HCT116 (cell line): ENCODE data around the gene ETNPPL. TPM values are rescaled to one million over a fixed set of nuclear protein-coding genes. Genes with fewer than 3 reads are reported as not detected.

Experiments
- ATAC-seq: fragments of 200-7000 bp; cut with Tn5 transposase; 2 replicates; pipeline ENCODE4 v1.9.1; 2020; ENCODE audit warnings: mild to moderate bottlenecking, moderate library complexity
- BruUV-seq: library from RNA; stranded (reverse); fragments of 400-500 nt; replicated peaks from 2 replicates; lab custom pipeline; 2021; lab: Mats Ljungman, UMichigan
- CTCF ChIA-PET: fragments of 300-600 bp; sonication (Branson Sonifier 250); formaldehyde crosslinking; loops from one replicate; lab custom pipeline; 2021; ENCODE audit warnings: antibody characterized with exemption; lab: Charles Lee
- POLR2A ChIA-PET: fragments of 300-600, 350-600 bp; sonication (Branson Sonifier 250); formaldehyde crosslinking; loops from one replicate; lab custom pipeline; 2021; ENCODE audit warnings: antibody characterized with exemption; lab: Charles Lee
- RAD21 ChIA-PET, 2 experiments: fragments of 300-600 bp; sonication (Branson Sonifier 250); formaldehyde crosslinking; loops; one replicate each; lab custom pipeline; 2023; ENCODE audit warnings: low total read pairs in 2 of 2; ENCODE audit not compliant: uncharacterized antibody in 2 of 2, unreplicated experiment in 2 of 2, low non-redundant PET in 1 of 2; lab: Charles Lee
- DNase-seq: peaks from one replicate; pipeline ENCODE4 v3.0.0-alpha.2; 2010; ENCODE audit warnings: low read depth, low spot score
- H2AFZ ChIP-seq: fragments of 200-600 bp; shearing (Covaris generic), sonication (generic); 2 replicates; pipeline ENCODE4 v1.6.1; 2017; ENCODE audit warnings: low read depth, mixed run types, mixed read lengths, antibody characterized with exemption, low read length; ENCODE audit not compliant: poor library complexity, severe bottlenecking
- H3K27ac ChIP-seq: 2 replicates; pipeline ENCODE4 v1.5.1; 2012; ENCODE audit warnings: low read depth, low read length
- H3K27me3 ChIP-seq: fragments of 200-600 bp; sonication (generic); 2 replicates; pipeline ENCODE4 v1.6.1; 2016; ENCODE audit warnings: mixed run types, low read length, mixed read lengths; ENCODE audit not compliant: insufficient read depth
- H3K36me3 ChIP-seq, 2 experiments: fragments of 200-500 bp in 1 of 2; fragments of 200-600 bp in 1 of 2; sonication (Bioruptor generic) in 1 of 2; sonication (generic) in 1 of 2; 2 replicates each; pipeline versions ENCODE4 v1.5.1 to v1.6.1; 2014 to 2016; ENCODE audit warnings: low read length in 2 of 2, inconsistent platforms in 1 of 2, mixed read lengths in 1 of 2, mixed run types in 1 of 2; ENCODE audit not compliant: insufficient read depth in 2 of 2, control insufficient read depth in 1 of 2
- H3K4me1 ChIP-seq, 2 experiments: fragments of 200-600 bp in 1 of 2; sonication (generic) in 1 of 2; 2 replicates each; pipeline versions ENCODE4 v1.5.1 to v1.6.1; 2012 to 2017; ENCODE audit warnings: low read length in 2 of 2, inconsistent platforms in 1 of 2, mild to moderate bottlenecking in 1 of 2, mixed read lengths in 1 of 2, mixed run types in 1 of 2, moderate library complexity in 1 of 2; ENCODE audit not compliant: insufficient read depth in 2 of 2, control insufficient read depth in 1 of 2
- H3K4me2 ChIP-seq: fragments of 200-600 bp; sonication (generic); 2 replicates; pipeline ENCODE4 v1.6.1; 2017; ENCODE audit warnings: mixed run types, low read length, mixed read lengths
- H3K4me3 ChIP-seq, 2 experiments: fragments of 200-600 bp in 1 of 2; sonication (generic) in 1 of 2; replicated peaks in 1 of 2; 2 replicates each; pipeline ENCODE4 v1.5.1; 2011 to 2016; ENCODE audit warnings: low read length in 2 of 2, control low read depth in 1 of 2, low read depth in 1 of 2, mild to moderate bottlenecking in 1 of 2, mixed read lengths in 1 of 2, mixed run types in 1 of 2
- H3K79me2 ChIP-seq: fragments of 200-600 bp; sonication (generic); 2 replicates; pipeline ENCODE4 v1.6.1; 2017; ENCODE audit warnings: mild to moderate bottlenecking, mixed run types, low read length, moderate library complexity, mixed read lengths; ENCODE audit not compliant: insufficient read depth
- H3K9ac ChIP-seq: fragments of 200-600 bp; sonication (generic); 2 replicates; pipeline ENCODE4 v1.6.1; 2016; ENCODE audit warnings: low read length, mixed read lengths
- H3K9me2 ChIP-seq: fragments of 200-600 bp; sonication (generic), shearing (Covaris generic); 2 replicates; pipeline ENCODE4 v1.6.1; 2017; ENCODE audit warnings: mixed run types, mild to moderate bottlenecking, moderate library complexity; ENCODE audit not compliant: insufficient read depth
- H3K9me3 ChIP-seq, 2 experiments: fragments of 200-500 bp in 1 of 2; fragments of 200-600 bp in 1 of 2; sonication (Bioruptor generic) in 1 of 2; sonication (generic) in 1 of 2; 2 replicates each; pipeline ENCODE4 v1.6.1; 2014 to 2017; ENCODE audit warnings: low read length in 2 of 2, mixed read lengths in 2 of 2, inconsistent platforms in 1 of 2, low read depth in 1 of 2, mild to moderate bottlenecking in 1 of 2, mixed run types in 1 of 2, moderate library complexity in 1 of 2; ENCODE audit not compliant: control insufficient read depth in 1 of 2, insufficient read depth in 1 of 2
- H4K20me1 ChIP-seq: fragments of 200-600 bp; sonication (generic), shearing (Covaris generic); 2 replicates; pipeline ENCODE4 v1.6.1; 2017; ENCODE audit warnings: mixed run types, mild to moderate bottlenecking, moderate library complexity; ENCODE audit not compliant: insufficient read depth
- ATF3 ChIP-seq: IDR thresholded peaks from 2 replicates; pipeline ENCODE4 v1.6.1; 2012
- CEBPB ChIP-seq: IDR thresholded peaks from 2 replicates; pipeline ENCODE4 v1.6.1; 2012; ENCODE audit warnings: low read depth
- EGR1 ChIP-seq: IDR thresholded peaks from 2 replicates; pipeline ENCODE4 v1.6.1; 2012; ENCODE audit warnings: low read depth
- ELF1 ChIP-seq: IDR thresholded peaks from 2 replicates; pipeline ENCODE4 v1.6.1; 2012; ENCODE audit warnings: low read depth, borderline replicate concordance
- FOSL1 ChIP-seq: IDR thresholded peaks from 2 replicates; pipeline ENCODE4 v1.6.1; 2012; ENCODE audit warnings: low read depth
- POLR2A ChIP-seq: IDR thresholded peaks from 2 replicates; pipeline ENCODE4 v1.7.0; 2011; ENCODE audit warnings: borderline replicate concordance; ENCODE audit not compliant: insufficient read depth, insufficient read length; ENCODE audit errors: extremely low read depth
- POLR2AphosphoS5 ChIP-seq: IDR thresholded peaks from 2 replicates; pipeline ENCODE4 v1.6.1; 2011; ENCODE audit warnings: mild to moderate bottlenecking, low read depth, low read length, moderate library complexity
- RAD21 ChIP-seq: IDR thresholded peaks from 2 replicates; pipeline ENCODE4 v1.6.1; 2012; ENCODE audit warnings: low read depth, mild to moderate bottlenecking
- REST ChIP-seq: IDR thresholded peaks from 2 replicates; pipeline ENCODE4 v1.6.1; 2012; ENCODE audit warnings: low read depth
- SIN3A ChIP-seq: IDR thresholded peaks from 2 replicates; pipeline ENCODE4 v1.6.1; 2012; ENCODE audit warnings: low read depth
- TCF7L2 ChIP-seq: IDR thresholded peaks from 2 replicates; pipeline ENCODE4 v1.7.0; 2011; ENCODE audit warnings: borderline replicate concordance, inconsistent platforms; ENCODE audit not compliant: insufficient read depth, insufficient read length; ENCODE audit errors: extremely low read depth
- ZBTB33 ChIP-seq: IDR thresholded peaks from 2 replicates; pipeline ENCODE4 v1.6.1; 2011; ENCODE audit warnings: mild to moderate bottlenecking, low read length, moderate library complexity; ENCODE audit not compliant: insufficient replicate concordance; ENCODE audit errors: extremely low read depth
- ZFX ChIP-seq: fragments of 450-650 bp; IDR thresholded peaks from 2 replicates; pipeline ENCODE4 v1.6.1; 2017
- ZNF274 ChIP-seq: fragments of 200-500 bp; sonication (Bioruptor generic); IDR thresholded peaks from 2 replicates; pipeline ENCODE4 v1.6.1; 2014; ENCODE audit warnings: mild to moderate bottlenecking, low read depth, low read length, inconsistent platforms
- intact Hi-C: fragments of 100-400 bp; cut with micrococcal nuclease; formaldehyde crosslinking; loops from 2 replicates; pipeline ENCODE4 v1.10.0; 2022
- total RNA-seq: library from RNA; stranded (reverse); gene quantifications from one replicate; pipeline ENCODE4 v1.2.1, GENCODE V29; 2021; ENCODE audit not compliant: unreplicated experiment

The ETNPPL gene
- total RNA-seq, 1 experiment from 2014 or later: not detected

DNA sequence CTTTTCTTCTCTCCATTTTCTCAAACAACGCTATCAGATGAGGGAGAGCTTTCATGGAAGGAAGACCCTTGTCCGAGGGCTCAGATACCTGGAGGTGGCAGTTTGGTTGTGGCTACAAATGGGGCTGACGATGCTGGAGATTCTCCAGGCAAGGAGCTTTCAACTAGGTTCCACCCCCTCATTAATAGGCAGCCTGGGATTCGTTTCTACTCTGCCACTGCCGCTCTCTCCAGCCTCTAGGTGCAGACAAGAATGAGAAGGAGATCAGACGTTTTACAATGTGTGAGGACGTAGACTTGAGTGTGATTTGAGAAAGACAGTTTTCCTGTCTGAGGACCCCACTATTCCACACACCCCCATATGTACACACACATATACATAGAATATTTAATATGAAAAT, 53.1 kb downstream of the ETNPPL start:
- RAD21 ChIA-PET: no interaction called here

More for the DNA sequence above, 53.1 kb downstream of the ETNPPL start:
- intact Hi-C loops: no loop called here
- Histone ChIP-seq H3K4me3 (no peak overlapping the region), H4K20me1 (no peaks in the 10 kb centered on the region), H3K79me2 (no peaks in the 10 kb centered on the region), H3K9me3 (no peaks in the 10 kb centered on the region), H3K9ac (no peak overlapping the region), H3K27me3 (no peaks in the 10 kb centered on the region), H3K4me2 (no peak overlapping the region), H3K27ac (no peak overlapping the region), H3K9me2 (no peaks in the 10 kb centered on the region), H3K36me3 (no peaks in the 10 kb centered on the region), H2AFZ (no peak overlapping the region), H3K4me1 (no peaks in the 10 kb centered on the region)
- no peak for TF ChIP-seq REST
- TF ChIP-seq POLR2AphosphoS5: no peak
- no peak for TF ChIP-seq SIN3A
- TF ChIP-seq ELF1: no peak
- TF ChIP-seq CEBPB: no peak
- TF ChIP-seq TCF7L2: no peak
- TF ChIP-seq FOSL1: no peak
- no peak for TF ChIP-seq ATF3
- TF ChIP-seq ZFX: no peak
- TF ChIP-seq ZNF274: no peak
- no peak for TF ChIP-seq ZBTB33
- TF ChIP-seq EGR1: no peak
- TF ChIP-seq RAD21: no peak
- TF ChIP-seq POLR2A: no peak
- BruUV-seq: no TSS peak
- no peak for ATAC-seq
- POLR2A ChIA-PET: no interaction called here
- CTCF ChIA-PET: no interaction called here
- no peak for DNase-seq
